GM19239 (cell line): ENCODE data around the gene HECTD4.

Source experiments
- DNase-seq: peaks from one replicate; pipeline ENCODE4 v3.0.0; 2011; ENCODE audit warnings: low spot score; ENCODE audit not compliant: insufficient read length
- FAIRE-seq: peaks from 2 replicates; lab custom pipeline; 2011; peaks lifted over from hg19 to GRCh38; lab: Jason Lieb, UNC

HECTD4 gene

GRCh38 chr12:112327209-112327938 lies 54.9 kb downstream of the HECTD4 start:
- FAIRE-seq = peak; percentile 23

DNA sequence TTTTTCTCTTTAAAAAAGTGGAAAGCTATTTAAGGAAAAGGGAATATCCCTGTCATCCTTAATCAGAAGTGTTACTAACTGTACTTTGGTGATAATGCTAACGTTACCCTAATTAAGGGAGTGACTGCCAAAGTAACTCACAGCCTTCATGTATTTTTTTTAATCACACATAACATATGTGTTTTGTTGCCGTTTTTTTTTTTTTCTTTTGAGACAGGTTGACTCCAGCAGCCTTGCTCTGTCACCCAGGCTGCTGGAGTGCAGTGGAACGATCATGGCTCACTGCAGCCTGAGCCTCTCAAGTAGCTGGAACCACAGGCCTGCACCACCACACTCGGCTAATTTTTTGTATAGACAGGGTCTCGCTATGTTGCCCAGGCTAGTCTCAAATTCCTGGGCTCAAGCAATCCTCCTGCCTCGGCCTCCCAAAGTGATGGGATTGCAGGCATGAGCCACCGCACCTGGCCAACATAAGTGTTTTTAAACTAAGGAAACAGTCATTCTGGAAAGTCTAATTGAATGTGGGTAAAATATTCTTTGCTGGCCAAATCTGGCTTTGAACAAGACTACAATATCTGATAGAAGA lies 56.5 kb downstream of the HECTD4 start:
- FAIRE-seq = no peak

More at GRCh38 chr12:112327209-112327938, 54.9 kb downstream of the HECTD4 start:
- DNase-seq = no peak

DNA sequence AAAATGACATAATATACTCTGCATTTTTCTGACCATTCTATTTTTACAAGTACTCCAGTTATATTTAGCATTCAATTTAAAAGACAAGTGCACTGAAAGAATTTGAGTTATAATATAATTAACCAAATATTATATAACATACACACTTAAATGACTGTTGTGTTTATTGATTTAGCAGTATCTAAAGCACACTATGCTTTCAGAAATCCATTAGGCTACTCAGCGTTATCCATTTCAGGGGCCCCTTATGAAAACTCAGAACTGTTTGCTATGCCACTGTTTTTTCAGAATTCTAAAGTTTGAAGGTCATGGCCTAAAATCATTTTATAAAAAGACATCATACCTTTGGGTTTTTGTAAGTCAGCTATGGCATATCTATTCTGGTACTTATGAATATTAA lies 57.1 kb downstream of the HECTD4 start:
- DNase-seq (no peak), FAIRE-seq (no peak)

More for the DNA sequence above, 56.5 kb downstream of the HECTD4 start:
- no peak for DNase-seq

DNA sequence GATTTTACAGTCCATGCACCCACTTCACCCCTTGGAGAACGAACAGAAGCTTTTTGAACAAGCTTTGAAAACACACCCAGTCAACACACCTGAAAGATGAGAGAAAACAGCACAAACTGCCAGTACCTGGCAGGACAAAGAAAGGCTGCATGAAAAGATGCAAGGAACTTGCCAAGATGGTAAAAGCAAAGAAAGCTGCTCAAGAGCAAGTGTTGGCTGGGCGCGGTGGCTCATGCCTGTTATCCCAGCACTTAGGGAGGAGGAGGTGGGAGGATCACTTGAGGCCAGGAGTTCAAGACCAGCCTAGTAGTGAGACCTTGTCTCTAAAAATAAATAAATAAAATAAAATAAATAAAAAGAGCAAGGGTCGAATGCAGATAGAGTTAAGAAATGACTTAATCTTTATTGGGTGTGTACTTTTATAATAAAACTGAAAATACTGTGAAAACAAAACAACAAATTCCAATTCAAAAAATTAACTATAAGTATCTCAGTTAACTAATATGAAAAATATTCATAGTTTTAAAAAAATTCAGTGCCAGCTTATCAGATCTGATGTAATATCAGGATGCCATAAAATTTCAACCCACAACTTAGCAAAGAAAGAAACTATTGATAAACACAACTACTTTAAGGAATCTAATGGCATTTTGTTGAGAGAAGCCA lies 59.2 kb downstream of the HECTD4 start:
- FAIRE-seq = no peak
- no peak for DNase-seq

- FAIRE-seq (no peak), DNase-seq (no peak)
Observed at GRCh38 chr12:112322441-112322840, 59.8 kb downstream of the HECTD4 start.

- FAIRE-seq (no peak), DNase-seq (no peak)
Observed at GRCh38 chr12:112321245-112321644, 61.0 kb downstream of the HECTD4 start.

DNA sequence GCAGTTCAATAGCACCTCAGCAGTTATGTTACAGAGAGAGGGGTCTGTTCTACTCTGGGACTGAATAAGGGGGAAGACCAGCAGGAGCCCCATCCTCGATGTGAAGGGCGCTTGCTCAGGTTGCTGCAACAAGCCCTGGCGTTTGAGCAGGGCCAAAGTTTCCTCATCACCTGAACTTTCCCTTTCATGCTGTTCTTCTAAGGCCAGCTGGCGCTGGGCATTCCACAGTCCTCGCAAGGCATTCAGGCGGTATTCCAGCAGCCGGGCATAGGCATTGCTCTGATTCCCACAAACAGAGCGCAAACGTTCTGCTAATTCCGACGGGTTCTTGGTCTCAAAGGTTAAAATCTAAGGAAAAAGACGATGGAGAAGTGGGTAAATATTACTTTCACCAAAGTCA lies 62.8 kb downstream of the HECTD4 start:
- DNase-seq (no peak), FAIRE-seq (no peak)

DNA sequence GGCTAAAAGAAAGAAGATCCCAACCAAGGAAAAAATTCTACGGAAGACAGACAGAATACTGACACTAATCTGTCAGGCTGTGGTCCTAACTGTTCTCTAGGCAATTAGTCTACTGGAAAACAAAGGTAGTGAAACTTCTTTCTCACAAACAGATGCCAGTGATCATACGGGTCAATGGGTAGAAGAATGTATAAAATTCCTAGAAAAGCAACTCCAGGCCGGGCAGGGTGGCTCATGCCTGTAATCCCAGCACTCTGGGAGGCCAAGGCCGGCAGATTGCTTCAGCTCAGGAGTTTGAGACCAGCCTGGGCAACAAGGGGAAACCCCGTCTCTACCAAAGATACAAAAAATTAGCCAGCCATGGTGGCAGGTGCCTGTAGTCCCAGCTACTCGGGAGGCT lies 64.8 kb downstream of the HECTD4 start:
- DNase-seq = no peak
- no peak for FAIRE-seq

DNA sequence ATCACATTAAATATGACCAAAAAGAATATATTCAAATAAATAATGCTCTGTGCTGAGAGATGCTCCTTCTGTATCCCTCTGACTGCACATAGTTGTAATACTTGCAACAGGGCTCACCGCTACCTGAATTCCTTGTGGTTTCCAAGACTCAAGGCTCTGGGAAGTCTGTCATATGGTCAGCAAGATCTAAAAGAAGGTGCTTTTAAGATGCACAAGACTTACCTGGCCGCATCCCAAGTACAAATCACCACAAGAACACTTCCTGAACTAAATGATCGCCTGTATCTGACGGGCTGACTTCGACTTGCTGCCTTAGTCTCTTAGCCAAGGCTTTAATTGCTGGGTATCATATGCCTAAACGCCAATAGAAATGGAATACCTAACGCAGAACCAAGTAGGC lies 67.2 kb downstream of the HECTD4 start:
- DNase-seq = no peak

DNA sequence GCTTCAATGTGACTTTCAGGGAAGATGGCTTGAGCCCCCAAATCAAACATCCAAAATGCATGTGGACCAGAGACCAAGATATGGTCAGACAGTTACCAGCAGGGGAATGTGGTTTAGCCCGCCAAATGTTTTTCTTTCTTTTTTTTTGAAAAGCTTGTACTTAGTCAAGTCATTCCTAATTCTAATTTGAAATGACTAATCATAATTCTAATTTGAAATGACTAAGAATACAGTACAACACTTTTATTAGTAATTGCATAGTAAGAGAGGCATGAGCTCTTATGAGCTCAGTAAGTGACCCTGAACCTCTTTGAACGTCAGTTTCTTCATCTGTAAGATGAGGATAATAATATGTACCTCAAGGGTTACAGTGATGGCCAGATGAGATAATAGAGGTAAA lies 72.4 kb downstream of the HECTD4 start:
- FAIRE-seq (no peak), DNase-seq (no peak)

More for the DNA sequence above, 67.2 kb downstream of the HECTD4 start:
- FAIRE-seq = no peak

- no peak for FAIRE-seq
- DNase-seq = no peak
Observed at GRCh38 chr12:112308652-112309051, 73.6 kb downstream of the HECTD4 start.

DNA sequence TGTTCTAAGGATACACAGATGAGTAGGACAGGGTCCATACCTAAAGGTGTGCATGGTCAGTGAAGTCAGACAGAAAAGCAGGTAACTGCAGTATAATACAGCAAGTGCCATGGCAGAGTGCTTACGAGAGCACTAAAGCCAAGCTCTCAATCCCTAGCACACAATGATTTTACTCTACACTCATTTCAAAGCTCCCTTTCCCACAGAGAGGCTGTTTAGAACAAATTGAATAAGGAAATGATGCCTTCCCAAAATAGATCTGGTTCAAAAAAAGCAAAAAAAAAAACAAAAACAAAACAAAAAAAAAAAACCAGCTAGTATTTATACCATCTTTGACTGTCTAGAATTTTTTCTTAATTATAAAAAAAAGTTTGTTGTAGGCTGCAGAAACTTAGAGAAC lies 74.1 kb downstream of the HECTD4 start:
- FAIRE-seq (no peak), DNase-seq (no peak)

- DNase-seq (no peak), FAIRE-seq (no peak)
Observed at GRCh38 chr12:112307317-112308011, 74.8 kb downstream of the HECTD4 start.

- DNase-seq (no peak), FAIRE-seq (no peak)
Observed at GRCh38 chr12:112305951-112306350, 76.3 kb downstream of the HECTD4 start.

DNA sequence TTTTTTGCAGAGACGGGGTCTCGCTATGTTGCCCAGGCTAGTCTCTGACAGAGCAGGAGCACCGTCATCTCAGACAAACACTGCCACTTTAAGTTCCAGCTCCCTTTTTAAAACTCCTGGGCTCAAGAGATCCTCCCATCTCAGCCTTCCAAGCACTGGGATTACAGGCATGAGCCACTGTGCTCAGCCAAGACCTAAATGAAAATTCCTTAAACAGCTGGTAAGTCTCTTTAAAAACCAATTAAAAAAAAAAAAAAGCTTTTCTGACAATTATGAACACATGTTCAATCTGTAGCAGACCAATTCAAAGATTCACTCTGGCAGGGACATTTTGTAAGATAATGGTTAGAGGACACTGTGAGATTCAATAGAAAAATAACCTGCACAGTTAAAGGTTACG lies 77.8 kb downstream of the HECTD4 start:
- DNase-seq = no peak

GRCh38 chr12:112303799-112304198 lies 78.4 kb downstream of the HECTD4 start:
- DNase-seq = no peak
- no peak for FAIRE-seq

More for the DNA sequence above, 77.8 kb downstream of the HECTD4 start:
- no peak for FAIRE-seq

GRCh38 chr12:112303004-112303403 lies 79.2 kb downstream of the HECTD4 start:
- DNase-seq (peak; percentile 47), FAIRE-seq (peak; percentile 90)

DNA sequence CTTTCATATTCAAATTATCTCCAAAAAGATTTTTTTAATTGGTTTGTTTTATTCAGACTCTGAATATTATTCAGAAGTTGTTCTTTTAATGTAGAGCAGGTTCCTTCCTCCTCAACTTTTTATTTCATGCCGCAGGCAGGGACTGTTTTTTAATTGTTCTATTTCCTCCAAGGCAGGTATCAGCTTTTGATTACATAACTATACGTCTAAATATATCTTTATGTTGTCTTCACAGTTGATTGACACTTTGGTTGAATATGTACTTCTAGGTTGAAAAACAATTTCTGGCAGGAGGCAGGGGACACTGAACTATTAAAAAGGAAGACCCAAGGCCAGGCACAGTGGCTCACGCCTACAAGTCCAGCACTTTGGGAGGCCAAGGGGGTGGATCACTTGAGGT lies 82.5 kb downstream of the HECTD4 start:
- no peak for DNase-seq
- FAIRE-seq = no peak

DNA sequence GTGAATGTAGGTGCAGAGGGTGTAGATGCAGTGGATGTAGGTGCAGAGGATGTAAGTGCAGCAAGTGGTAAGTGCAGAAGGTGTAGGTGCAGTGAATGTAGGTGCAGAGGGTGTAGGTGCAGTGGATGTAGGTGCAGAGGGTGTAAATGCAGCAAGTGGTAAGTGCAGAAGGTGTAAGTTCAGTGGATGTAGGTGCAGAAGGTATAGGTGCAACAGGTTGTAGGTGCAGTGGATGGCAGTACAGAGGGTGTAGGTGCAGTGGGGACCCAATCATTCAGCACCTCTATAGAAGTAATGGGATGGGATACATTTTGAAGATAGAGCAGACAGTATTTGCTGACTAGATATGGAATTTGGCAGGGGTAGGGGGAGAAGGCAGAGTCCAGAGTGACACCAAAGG lies 85.0 kb downstream of the HECTD4 start:
- no peak for DNase-seq
- no peak for FAIRE-seq

GRCh38 chr12:112296183-112296582 lies 86.0 kb downstream of the HECTD4 start:
- FAIRE-seq (no peak), DNase-seq (no peak)

DNA sequence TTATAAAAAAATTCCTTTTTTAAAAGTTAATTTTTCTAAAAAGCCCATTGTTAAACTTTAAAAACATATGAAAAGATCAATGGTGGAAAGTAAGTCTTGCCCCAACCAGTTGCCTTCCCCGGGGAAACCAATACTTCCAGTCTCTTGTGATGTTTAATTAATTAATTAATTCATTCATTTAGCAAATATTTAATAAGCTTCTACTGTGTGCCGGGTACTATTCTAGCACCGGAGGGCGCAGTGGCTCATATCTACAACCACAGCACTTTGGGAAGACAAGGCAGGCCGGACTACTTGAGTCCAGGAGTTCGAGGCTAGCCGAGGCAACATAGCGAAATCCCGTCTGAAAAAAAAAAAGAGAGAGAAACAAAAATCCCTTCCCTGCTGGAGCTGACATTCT lies 87.4 kb downstream of the HECTD4 start:
- FAIRE-seq = no peak
- DNase-seq = no peak
